Parathyroid adenoma (tissue), 2 donors: ENCODE results near the gene ACHE.

Experiments
- H2AFZ ChIP-seq: fragments of 300-600 bp; sonication (generic); one replicate; pipeline ENCODE4 v1.7.0; 2017; ENCODE audit warnings: antibody characterized with exemption, mild to moderate bottlenecking
- H3K27ac ChIP-seq: fragments of 300-600 bp; sonication (generic); one replicate; pipeline ENCODE4 v1.7.0; 2017
- H3K27me3 ChIP-seq: fragments of 300-600 bp; sonication (generic); one replicate; pipeline ENCODE4 v1.7.0; 2017; ENCODE audit warnings: low read length; ENCODE audit not compliant: control insufficient read depth, insufficient read depth
- H3K36me3 ChIP-seq: fragments of 300-600 bp; sonication (generic); one replicate; pipeline ENCODE4 v1.7.0; 2017; ENCODE audit warnings: low read length; ENCODE audit not compliant: control insufficient read depth, insufficient read depth
- H3K4me1 ChIP-seq: fragments of 300-600 bp; sonication (generic); one replicate; pipeline ENCODE4 v1.7.0; 2017; ENCODE audit warnings: control low read depth
- H3K4me2 ChIP-seq: fragments of 300-600 bp; sonication (generic); one replicate; pipeline ENCODE4 v1.7.0; 2017; ENCODE audit warnings: low read length
- H3K4me3 ChIP-seq: fragments of 300-600 bp; sonication (generic); one replicate; pipeline ENCODE4 v1.7.0; 2017; ENCODE audit warnings: low read depth, low read length
- H3K79me2 ChIP-seq: fragments of 300-600 bp; sonication (generic); one replicate; pipeline ENCODE4 v1.7.0; 2017; ENCODE audit warnings: control low read depth
- H3K9ac ChIP-seq: fragments of 300-600 bp; sonication (generic); one replicate; pipeline ENCODE4 v1.7.0; 2017; ENCODE audit warnings: mild to moderate bottlenecking
- H3K9me3 ChIP-seq: fragments of 300-600 bp; sonication (generic); one replicate; pipeline ENCODE4 v1.7.0; 2017; ENCODE audit warnings: low read length; ENCODE audit not compliant: control insufficient read depth
- TF ChIP-seq, protein P1 (sequence below): fragments of 300-600 bp; sonication (generic); IDR thresholded peaks from one replicate; pipeline ENCODE4 v1.7.0; 2017; ENCODE audit warnings: antibody characterized with exemption, mild to moderate bottlenecking
- donor health status: primary hyperparathyroidism.

The ACHE gene

GRCh38 chr7:100882201-100882600 is 13.5 kb downstream of the ACHE start:
- no peak overlapping the region for H3K4me3 ChIP-seq
- TF ChIP-seq, protein P1, sequence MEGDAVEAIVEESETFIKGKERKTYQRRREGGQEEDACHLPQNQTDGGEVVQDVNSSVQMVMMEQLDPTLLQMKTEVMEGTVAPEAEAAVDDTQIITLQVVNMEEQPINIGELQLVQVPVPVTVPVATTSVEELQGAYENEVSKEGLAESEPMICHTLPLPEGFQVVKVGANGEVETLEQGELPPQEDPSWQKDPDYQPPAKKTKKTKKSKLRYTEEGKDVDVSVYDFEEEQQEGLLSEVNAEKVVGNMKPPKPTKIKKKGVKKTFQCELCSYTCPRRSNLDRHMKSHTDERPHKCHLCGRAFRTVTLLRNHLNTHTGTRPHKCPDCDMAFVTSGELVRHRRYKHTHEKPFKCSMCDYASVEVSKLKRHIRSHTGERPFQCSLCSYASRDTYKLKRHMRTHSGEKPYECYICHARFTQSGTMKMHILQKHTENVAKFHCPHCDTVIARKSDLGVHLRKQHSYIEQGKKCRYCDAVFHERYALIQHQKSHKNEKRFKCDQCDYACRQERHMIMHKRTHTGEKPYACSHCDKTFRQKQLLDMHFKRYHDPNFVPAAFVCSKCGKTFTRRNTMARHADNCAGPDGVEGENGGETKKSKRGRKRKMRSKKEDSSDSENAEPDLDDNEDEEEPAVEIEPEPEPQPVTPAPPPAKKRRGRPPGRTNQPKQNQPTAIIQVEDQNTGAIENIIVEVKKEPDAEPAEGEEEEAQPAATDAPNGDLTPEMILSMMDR, result no peak
- H3K9me3 ChIP-seq, result no peaks in the 10 kb centered on the region
- H3K27ac ChIP-seq, result no peak overlapping the region
- H3K9ac ChIP-seq, result no peak overlapping the region
- H3K36me3 ChIP-seq, result no peaks in the 10 kb centered on the region
- peaks cover 24% of the 10 kb centered on the region for H3K79me2 ChIP-seq
- no peaks in the 10 kb centered on the region for H3K4me1 ChIP-seq
- H3K27me3 ChIP-seq, result no peaks in the 10 kb centered on the region
- no peak overlapping the region for H3K4me2 ChIP-seq
- no peak overlapping the region for H2AFZ ChIP-seq

DNA sequence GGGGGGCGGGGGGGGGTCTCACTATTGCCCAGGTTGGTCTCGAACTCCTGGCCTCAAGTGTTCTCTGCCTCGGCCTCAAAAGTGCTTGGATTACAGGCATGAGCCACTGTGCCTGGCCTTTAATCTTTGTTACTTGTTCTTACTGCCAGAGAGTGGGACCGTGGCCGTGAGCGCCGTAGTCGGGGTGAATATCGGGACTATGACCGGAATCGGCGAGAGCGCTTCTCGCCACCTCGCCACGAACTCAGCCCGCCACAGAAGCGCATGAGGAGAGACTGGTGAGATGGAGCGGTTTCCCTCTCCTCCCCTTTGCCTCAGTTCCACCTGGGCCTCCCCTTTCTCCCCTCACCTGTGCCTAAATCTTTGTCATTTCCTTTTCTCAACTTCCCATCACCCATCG is 14.6 kb downstream of the ACHE start:
- Histone ChIP-seq H3K9ac (no peak overlapping the region), H3K27me3 (no peaks in the 10 kb centered on the region), H3K9me3 (no peaks in the 10 kb centered on the region), H3K4me3 (no peak overlapping the region), H3K27ac (no peak overlapping the region), H3K4me1 (peaks cover 6% of the 10 kb centered on the region), H3K36me3 (no peaks in the 10 kb centered on the region), H3K79me2 (peaks cover 34% of the 10 kb centered on the region), H2AFZ (no peak overlapping the region), H3K4me2 (no peak overlapping the region)
- TF ChIP-seq, protein P1, result no peak

DNA sequence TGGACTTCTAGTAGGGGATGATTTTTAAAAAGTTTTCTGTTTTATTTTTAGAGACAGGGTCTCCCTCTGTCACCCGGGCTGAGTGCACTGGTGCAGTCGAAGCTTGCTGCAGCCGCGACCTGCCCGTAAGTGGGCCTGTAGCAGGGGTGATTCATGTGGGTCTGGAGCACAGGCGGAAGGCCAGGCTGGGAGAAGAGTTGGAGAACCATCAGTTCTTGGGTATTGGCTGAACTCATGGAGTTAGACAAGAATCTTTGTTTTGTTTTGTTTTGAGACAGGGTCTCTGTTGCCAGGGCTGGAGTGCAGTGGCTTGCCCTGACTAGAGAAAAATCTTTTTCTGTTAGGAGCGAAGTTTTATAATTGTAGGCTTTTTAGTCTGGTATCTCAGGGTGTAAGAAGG is 15.0 kb downstream of the ACHE start:
- H3K79me2 ChIP-seq, result peaks cover 39% of the 10 kb centered on the region
- H3K9me3 ChIP-seq, result no peaks in the 10 kb centered on the region
- H3K27me3 ChIP-seq, result no peaks in the 10 kb centered on the region
- TF ChIP-seq, protein P1, result no peak
- no peak overlapping the region for H3K4me3 ChIP-seq
- peaks cover 11% of the 10 kb centered on the region for H3K4me1 ChIP-seq
- H3K27ac ChIP-seq, result no peak overlapping the region
- no peak overlapping the region for H2AFZ ChIP-seq
- no peak overlapping the region for H3K9ac ChIP-seq
- no peaks in the 10 kb centered on the region for H3K36me3 ChIP-seq
- no peak overlapping the region for H3K4me2 ChIP-seq

- no peak overlapping the region for H3K9ac ChIP-seq
- no peak overlapping the region for H3K4me3 ChIP-seq
- H3K9me3 ChIP-seq, result no peaks in the 10 kb centered on the region
- no peaks in the 10 kb centered on the region for H3K36me3 ChIP-seq
- H3K27me3 ChIP-seq, result no peaks in the 10 kb centered on the region
- TF ChIP-seq, protein P1, result no peak
- no peak overlapping the region for H3K4me2 ChIP-seq
- H3K27ac ChIP-seq, result no peak overlapping the region
- peaks cover 12% of the 10 kb centered on the region for H3K4me1 ChIP-seq
- no peak overlapping the region for H2AFZ ChIP-seq
- H3K79me2 ChIP-seq, result peaks cover 42% of the 10 kb centered on the region
These were observed 15.9 kb downstream of the ACHE start for GRCh38 chr7:100879685-100880261.

DNA sequence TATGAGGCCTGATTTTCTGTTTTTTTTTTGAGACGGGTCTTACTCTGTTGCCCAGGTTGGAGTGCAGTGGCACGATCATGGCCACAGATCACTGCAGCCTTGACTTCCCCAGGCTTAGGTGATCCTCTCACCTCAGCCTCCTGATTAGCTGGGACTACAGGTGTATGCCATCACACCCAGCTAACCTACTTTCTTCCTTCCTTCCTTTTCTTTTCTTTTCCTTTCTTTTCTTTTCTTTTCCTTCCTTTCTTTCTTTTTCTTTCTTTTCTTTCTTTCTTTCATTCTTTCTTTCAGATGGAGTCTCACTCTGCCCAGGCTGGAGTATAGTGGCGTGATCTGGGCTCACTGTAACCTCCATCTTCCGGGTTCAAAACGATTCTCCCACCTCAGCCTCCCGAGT is 17.0 kb downstream of the ACHE start:
- Histone ChIP-seq H3K9ac (no peak overlapping the region), H3K27ac (no peak overlapping the region), H3K4me3 (no peak overlapping the region), H3K9me3 (no peaks in the 10 kb centered on the region), H2AFZ (no peak overlapping the region), H3K4me1 (peaks cover 16% of the 10 kb centered on the region), H3K4me2 (no peak overlapping the region), H3K36me3 (no peaks in the 10 kb centered on the region), H3K27me3 (no peaks in the 10 kb centered on the region), H3K79me2 (peaks cover 40% of the 10 kb centered on the region)
- TF ChIP-seq, protein P1, result no peak
